ENCODE measurements around the gene ASB7. TPM values are rescaled to one million over a fixed set of nuclear protein-coding genes. Genes with fewer than 3 reads are reported as not detected.
A peak's percentile ranks its signal among the peaks of the same experiment; 100 is the strongest.

Gene ASB7
- total and polyA plus RNA-seq, 4 donors: 3.3 to 18.3 (median 10.9) TPM

- H3K27me3 ChIP-seq (ENCODE audit: control insufficient read depth in 3 of 3, insufficient read depth in 3 of 3, low read length in 2 of 3): no peaks in the 10 kb centered on the region
- no peaks in the 10 kb centered on the region for H3K9me3 ChIP-seq (ENCODE audit: control insufficient read depth in 4 of 4, insufficient read depth in 3 of 4, low read length in 3 of 4)
- H3K9ac ChIP-seq (ENCODE audit: insufficient read depth in 1 of 2, low read length in 2 of 2): no peak overlapping the region
- H3K27ac ChIP-seq (ENCODE audit: low read depth in 1 of 2, low read length in 1 of 2): no peak overlapping the region
- peaks cover 0 to 19% (median 7%) of the 10 kb centered on the region in 5 donors for H3K4me1 ChIP-seq (ENCODE audit: control insufficient read depth in 5 of 5, insufficient read depth in 5 of 5, low read length in 5 of 5)
- TF ChIP-seq CTCF (IDR thresholded peaks at IDR 0.05; ENCODE audit: control extremely low read depth, extremely low read depth): no peak
- DNase-seq: peak; percentile 23 to 84 (median 81)
- 87 to 90% methylated on average over 4 of the region's 4 CpGs for WGBS, 2 donors
- H3K4me3 ChIP-seq: no peak overlapping the region
- ATAC-seq (ENCODE audit: insufficient read depth, low FRiP score): no peak
- peaks cover 4 to 16% (median 10%) of the 10 kb centered on the region in 4 donors for H3K36me3 ChIP-seq (ENCODE audit: control insufficient read depth in 4 of 4, insufficient read depth in 4 of 4, low read length in 4 of 4)
Measured at GRCh38 chr15:100570735-100571313, 31.6 kb upstream of the ASB7 start.

- whole genome bisulfite sequencing, 2 donors: 74 to 81% methylated on average over 6 of the region's 6 CpGs
- Histone ChIP-seq H3K9ac (ENCODE audit: insufficient read depth in 1 of 2, low read length in 2 of 2) (no peak overlapping the region), H3K4me3 (no peak overlapping the region), H3K27me3 (ENCODE audit: control insufficient read depth in 3 of 3, insufficient read depth in 3 of 3, low read length in 2 of 3) (no peaks in the 10 kb centered on the region), H3K4me1 (ENCODE audit: control insufficient read depth in 5 of 5, insufficient read depth in 5 of 5, low read length in 5 of 5) (peaks cover 0 to 19% (median 7%) of the 10 kb centered on the region in 5 donors), H3K9me3 (ENCODE audit: control insufficient read depth in 4 of 4, insufficient read depth in 3 of 4, low read length in 3 of 4) (no peaks in the 10 kb centered on the region), H3K36me3 (ENCODE audit: control insufficient read depth in 4 of 4, insufficient read depth in 4 of 4, low read length in 4 of 4) (peaks cover 4 to 16% (median 10%) of the 10 kb centered on the region in 4 donors), H3K27ac (ENCODE audit: low read depth in 1 of 2, low read length in 1 of 2) (no peak overlapping the region)
- ATAC-seq (ENCODE audit: insufficient read depth, low FRiP score): no peak
- no peak for TF ChIP-seq CTCF (IDR thresholded peaks at IDR 0.05; ENCODE audit: control extremely low read depth, extremely low read depth)
- peak in 1 of 3 donors; percentile 14 for DNase-seq
Measured at GRCh38 chr15:100571592-100572167, 30.7 kb upstream of the ASB7 start.

- Histone ChIP-seq H3K27me3 (ENCODE audit: control insufficient read depth in 3 of 3, insufficient read depth in 3 of 3, low read length in 2 of 3) (no peaks in the 10 kb centered on the region), H3K36me3 (ENCODE audit: control insufficient read depth in 4 of 4, insufficient read depth in 4 of 4, low read length in 4 of 4) (peaks cover 4 to 15% (median 10%) of the 10 kb centered on the region in 4 donors), H3K4me1 (ENCODE audit: control insufficient read depth in 5 of 5, insufficient read depth in 5 of 5, low read length in 5 of 5) (peaks cover 0 to 19% (median 7%) of the 10 kb centered on the region in 5 donors), H3K9ac (ENCODE audit: insufficient read depth in 1 of 2, low read length in 2 of 2) (no peak overlapping the region), H3K9me3 (ENCODE audit: control insufficient read depth in 4 of 4, insufficient read depth in 3 of 4, low read length in 3 of 4) (no peaks in the 10 kb centered on the region), H3K27ac (ENCODE audit: low read depth in 1 of 2, low read length in 1 of 2) (no peak overlapping the region), H3K4me3 (no peak overlapping the region)
- WGBS, 2 donors: 65 to 71% methylated on average over 4 of the region's 4 CpGs
- peak in 2 of 3 donors; percentile 67 to 71 for DNase-seq
- no peak for ATAC-seq (ENCODE audit: insufficient read depth, low FRiP score)
- TF ChIP-seq CTCF (IDR thresholded peaks at IDR 0.05; ENCODE audit: control extremely low read depth, extremely low read depth): no peak
Measured at GRCh38 chr15:100572362-100572983, 29.9 kb upstream of the ASB7 start.
